K562 (cell line): Measurements from ENCODE around the gene CPSF4. TPM values are rescaled to one million over a fixed set of nuclear protein-coding genes. Genes with fewer than 3 reads are reported as not detected.

Experiments used
- CREB3 ChIP-seq: fragments of 450-650 bp; conservative IDR thresholded peaks from 2 replicates; pipeline ENCODE4 v1.6.1; 2016; ENCODE audit warnings: missing genetic modification characterization, low read depth, mild to moderate bottlenecking, missing compliant biosample characterization, moderate library complexity
- FUS ChIP-seq: fragments of 200-400 bp; formaldehyde crosslinking; optimal IDR thresholded peaks from 2 replicates; pipeline ENCODE3; 2017; ENCODE audit warnings: low read depth, low read length
- L3MBTL2 ChIP-seq: fragments of 450-650 bp; IDR thresholded peaks from 2 replicates; pipeline ENCODE4 v1.6.1; 2016; ENCODE audit warnings: mild to moderate bottlenecking, moderate library complexity
- MEIS2 ChIP-seq: fragments of 450-650 bp; IDR thresholded peaks from 2 replicates; pipeline ENCODE4 v1.6.1; 2014; ENCODE audit warnings: mild to moderate bottlenecking; ENCODE audit not compliant: partially characterized antibody
- PKNOX1 ChIP-seq: fragments of 450-650 bp; IDR thresholded peaks from 2 replicates; pipeline ENCODE4 v1.6.1; 2016
- POLR3A ChIP-seq: IDR thresholded peaks from 2 replicates; pipeline ENCODE4 v1.6.1; 2011; ENCODE audit warnings: borderline replicate concordance, mild to moderate bottlenecking, moderate library complexity; ENCODE audit not compliant: insufficient read length, insufficient read depth; ENCODE audit errors: extremely low read depth
- PREB ChIP-seq: sonication (generic); formaldehyde crosslinking; IDR thresholded peaks from 2 replicates; pipeline ENCODE4 v1.8.1; 2023; ENCODE audit warnings: mild to moderate bottlenecking, missing genetic modification reagents
- ZNF311 ChIP-seq: fragments of 250-450 bp; sonication (Bioruptor Pico); IDR thresholded peaks from 2 replicates; pipeline ENCODE4 v1.4.0; 2020; ENCODE audit warnings: mild to moderate bottlenecking, moderate library complexity
- ZNF395 ChIP-seq: fragments of 200-800 bp; sonication (Bioruptor generic); IDR thresholded peaks from 2 replicates; pipeline ENCODE4 v1.6.1; 2017; ENCODE audit warnings: missing genetic modification characterization, missing compliant biosample characterization
- ZNF561 ChIP-seq: fragments of 450-650 bp; formaldehyde crosslinking; conservative IDR thresholded peaks from 2 replicates; pipeline ENCODE4 v1.4.0; 2020; ENCODE audit warnings: mild to moderate bottlenecking, moderate library complexity
- polyA plus RNA-seq, 8 experiments: library from polyadenylated mRNA; depleted of rRNA in 4 of 8; stranded (reverse) in 5 of 8; unstranded in 3 of 8; fragments of >200 nt; fragmentation: Nextera tagmentation in 2 of 8; fragmentation: Illumina TruSeq in 1 of 8; extraction: Ambion mirVana in 2 of 8; extraction: Trizol in 1 of 8; gene quantifications; 2 replicates each; pipeline versions ENCODE4 v1.2.1 to v1.2.3, GENCODE V29; 2011 to 2014; ENCODE audit warnings: inconsistent platforms in 1 of 8, missing spikeins in 1 of 8
- total RNA-seq, 7 experiments: library from RNA; depleted of rRNA in 6 of 7; stranded (reverse); fragments of >200 nt in 6 of 7; fragmentation: Illumina TruSeq in 2 of 7; extraction: Trizol in 2 of 7; gene quantifications; 2 replicates each; pipeline versions ENCODE4 v1.2.1 to v1.2.3, GENCODE V29; 2011 to 2021; ENCODE audit warnings: low replicate concordance in 1 of 7

CPSF4 gene
- total and polyA plus RNA-seq, 9 of the 15 experiments (the other 6 are each of a cell fraction or from before 2014, with no cell fraction given): 16.9 to 118 (median 71.7) TPM

GRCh38 chr7:99489235-99489634 is 50.5 kb downstream of the CPSF4 start (continued):
- TF ChIP-seq PREB (CRISPR knock-in tag) (no peak), MEIS2 (peak; percentile 29), CREB3 (tag) (no peak), FUS (no peak), ZNF311 (CRISPR knock-in tag) (no peak), ZNF395 (CRISPR knock-in tag) (no peak), POLR3A (peak; percentile 8), ZNF561 (CRISPR knock-in tag) (no peak), L3MBTL2 (peak; percentile 69), PKNOX1 (0 out of 2 replicates have a peak, but pooled peaks have one; percentile 18)
